OCI-M2 (cell line): ENCODE measurements around the gene CCDC54.
A peak's percentile ranks its signal among the peaks of the same experiment; 100 is the strongest.

Experiments
- DNase-seq: peaks from one replicate; lab custom pipeline; 2025; ENCODE audit not compliant: unreplicated experiment; lab: John Stamatoyannopoulos, UW

The CCDC54 gene

GRCh38 chr3:107392549-107393165 lies 15.4 kb downstream of the CCDC54 start:
- DNase-seq: no peak

DNA sequence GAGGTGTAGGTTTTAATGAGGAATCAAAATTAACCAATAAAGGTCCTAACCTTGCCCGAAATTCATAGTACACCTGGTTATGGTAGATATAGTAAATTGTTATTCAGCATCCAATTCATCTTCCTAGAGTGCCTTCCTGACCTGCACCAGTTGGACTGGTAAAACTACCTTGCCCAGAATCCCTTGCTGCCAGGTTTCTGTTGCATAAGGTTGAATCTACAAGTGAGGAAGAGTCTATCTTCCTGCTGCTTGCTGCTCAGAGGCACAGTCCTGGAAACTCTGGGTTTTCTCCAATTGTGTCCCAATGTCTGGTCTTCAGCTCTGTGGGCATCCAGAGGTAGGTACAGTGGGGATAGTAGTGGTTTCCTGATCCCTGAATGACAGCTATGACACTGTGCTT lies 17.3 kb downstream of the CCDC54 start:
- no peak for DNase-seq

- no peak for DNase-seq
These were observed 17.8 kb downstream of the CCDC54 start for GRCh38 chr3:107395066-107395465.

DNA sequence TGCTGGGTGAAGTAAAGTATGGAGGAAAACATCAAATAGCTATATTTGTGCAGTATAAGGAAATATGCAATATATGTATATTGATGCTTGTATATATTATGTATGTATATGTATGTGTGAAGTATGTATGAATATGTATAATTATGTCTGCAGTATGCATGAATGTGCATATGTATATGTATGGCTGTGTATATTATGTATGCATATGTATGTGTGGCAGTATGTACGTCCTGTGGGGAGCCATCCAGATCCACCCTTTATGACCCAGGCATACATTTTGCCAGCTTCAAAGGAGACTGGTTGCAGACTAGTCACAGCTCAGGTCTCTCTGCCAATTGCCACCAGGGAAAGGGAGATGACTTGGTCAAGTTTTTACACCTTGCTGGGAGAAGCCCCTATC lies 24.1 kb downstream of the CCDC54 start:
- DNase-seq: no peak

GRCh38 chr3:107402214-107402613 lies 25.0 kb downstream of the CCDC54 start:
- no peak for DNase-seq

DNA sequence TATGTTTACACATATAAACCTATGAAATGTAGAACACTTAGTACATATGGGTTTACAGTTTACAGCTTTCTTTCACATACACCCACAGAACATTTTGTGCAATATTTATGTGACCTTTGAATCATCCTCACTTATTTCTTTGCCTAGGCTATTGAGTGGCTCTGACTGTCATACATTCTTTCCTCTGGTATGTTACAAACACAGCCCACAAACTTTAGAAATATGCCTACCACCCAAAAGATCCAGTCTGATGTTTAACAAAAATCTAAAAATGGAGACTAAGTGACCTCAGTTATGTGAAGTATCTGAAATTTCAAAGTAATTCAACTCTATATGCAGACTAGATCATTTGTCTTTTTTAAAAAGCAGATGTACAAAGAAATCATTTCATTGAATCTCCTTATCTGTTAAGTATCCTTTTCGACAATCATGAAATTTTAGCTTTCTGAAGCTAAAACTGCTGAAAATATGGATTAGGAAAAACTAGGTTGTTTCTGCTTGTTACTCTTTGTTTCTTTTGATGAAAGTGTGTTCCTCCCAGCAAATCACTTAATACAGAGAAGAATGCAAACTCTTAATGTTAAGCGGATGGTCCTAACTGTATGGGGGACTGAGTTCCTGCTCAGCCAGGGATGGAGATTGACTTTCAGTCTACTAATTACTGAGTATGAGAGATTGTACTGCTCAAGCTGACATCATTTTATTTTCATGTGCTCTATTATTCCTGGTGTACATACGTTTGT lies 27.7 kb downstream of the CCDC54 start:
- no peak for DNase-seq

GRCh38 chr3:107407355-107407754 lies 30.1 kb downstream of the CCDC54 start:
- DNase-seq: no peak

DNA sequence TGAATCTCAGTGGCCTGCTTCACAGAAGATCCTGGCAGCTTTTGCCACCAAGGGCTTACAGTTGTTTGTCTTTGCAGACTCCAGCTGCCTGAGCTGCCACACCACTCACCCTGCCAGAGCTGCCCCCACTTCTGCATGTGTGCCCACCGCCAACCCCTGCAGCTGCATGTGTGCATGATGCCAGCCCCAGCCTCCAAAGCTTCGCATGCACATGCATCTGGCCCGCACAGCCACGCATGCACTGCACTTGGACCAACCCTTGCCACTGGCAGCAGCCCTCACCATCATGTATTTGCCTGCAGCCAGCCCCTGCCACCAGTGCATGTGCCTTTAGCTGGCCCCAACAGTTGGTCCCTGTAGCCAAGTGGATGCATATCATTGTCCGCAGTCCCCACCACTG lies 31.3 kb downstream of the CCDC54 start:
- DNase-seq: no peak

DNA sequence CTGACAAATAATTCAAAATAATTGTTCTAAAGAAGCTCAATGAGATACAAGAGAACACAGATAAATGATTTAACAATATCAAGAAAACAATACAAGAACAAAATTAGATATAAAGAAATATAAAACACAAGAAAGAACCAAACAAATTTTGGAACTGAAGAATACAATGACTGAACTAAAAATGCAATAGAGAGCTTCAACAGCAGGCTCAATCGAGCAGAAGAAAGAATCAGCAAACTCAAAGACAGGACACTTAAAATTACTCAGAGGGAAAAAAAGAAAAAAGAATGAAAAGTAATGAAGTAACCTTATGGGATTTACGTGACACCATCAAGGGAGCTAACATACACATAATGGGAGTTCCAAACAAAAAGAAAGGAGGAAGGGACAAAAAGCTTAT lies 32.1 kb downstream of the CCDC54 start:
- DNase-seq: no peak

- DNase-seq: no peak
These were observed 33.4 kb downstream of the CCDC54 start for GRCh38 chr3:107410606-107411005.

DNA sequence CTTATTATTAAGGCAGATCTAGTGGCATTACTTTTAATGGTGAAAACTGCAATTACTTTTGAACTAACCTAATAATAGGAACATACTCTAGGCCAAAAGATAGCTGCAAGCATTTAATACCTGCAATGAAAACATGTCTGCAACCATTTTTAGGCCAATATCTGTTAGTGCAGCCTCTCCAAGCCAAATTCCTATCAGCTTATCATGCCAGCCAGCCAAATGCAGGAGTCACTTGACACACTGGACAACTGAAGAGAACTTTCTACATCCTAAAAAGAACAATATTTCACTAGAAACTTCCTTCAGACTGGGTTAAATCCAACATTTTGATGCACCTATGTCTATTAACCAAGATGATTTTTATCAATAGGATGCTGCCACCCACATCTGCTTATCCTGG lies 33.8 kb downstream of the CCDC54 start:
- DNase-seq: no peak

DNA sequence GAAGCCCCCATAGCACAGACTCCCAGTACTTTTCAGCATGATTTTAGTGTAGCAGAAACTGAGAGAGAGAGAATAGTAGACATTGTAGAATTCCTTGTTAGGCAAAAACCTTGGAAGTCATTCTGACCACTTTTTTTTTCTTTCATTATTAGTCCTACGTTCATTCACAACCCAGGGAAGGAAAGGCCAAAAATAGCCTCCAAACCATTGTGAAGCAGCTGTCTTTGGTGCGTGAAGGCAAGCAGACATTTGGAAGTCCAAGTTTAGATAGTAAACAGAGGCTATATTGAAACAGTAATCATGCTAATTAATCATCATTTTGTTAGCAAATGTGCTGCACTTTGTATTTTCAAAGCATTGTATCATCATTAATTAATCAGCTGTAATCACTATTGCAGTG lies 34.5 kb downstream of the CCDC54 start:
- no peak for DNase-seq

DNA sequence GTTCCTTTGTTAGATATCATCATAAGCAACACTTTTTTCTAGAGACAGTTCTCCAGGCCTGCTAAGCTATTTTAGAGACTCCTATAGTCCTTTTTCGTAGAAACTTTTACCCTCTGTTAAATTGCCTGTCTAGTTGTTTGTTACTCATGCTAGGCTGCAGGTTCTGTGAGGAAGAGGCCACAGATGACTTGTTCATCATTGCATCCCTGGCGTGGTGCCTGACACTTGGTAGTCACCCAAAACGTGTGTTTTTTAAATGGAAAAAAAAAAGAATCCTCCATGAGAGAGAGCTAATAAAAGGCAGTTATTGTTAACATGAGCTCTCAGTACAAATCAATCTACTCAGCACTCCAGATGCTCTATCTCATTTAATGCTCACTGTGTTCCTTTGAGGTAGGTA lies 35.1 kb downstream of the CCDC54 start:
- no peak for DNase-seq

GRCh38 chr3:107413264-107413663 lies 36.0 kb downstream of the CCDC54 start:
- DNase-seq: no peak

- no peak for DNase-seq
These were observed 37.2 kb downstream of the CCDC54 start for GRCh38 chr3:107414325-107414964.

- DNase-seq: no peak
These were observed 38.9 kb downstream of the CCDC54 start for GRCh38 chr3:107416138-107416537.

DNA sequence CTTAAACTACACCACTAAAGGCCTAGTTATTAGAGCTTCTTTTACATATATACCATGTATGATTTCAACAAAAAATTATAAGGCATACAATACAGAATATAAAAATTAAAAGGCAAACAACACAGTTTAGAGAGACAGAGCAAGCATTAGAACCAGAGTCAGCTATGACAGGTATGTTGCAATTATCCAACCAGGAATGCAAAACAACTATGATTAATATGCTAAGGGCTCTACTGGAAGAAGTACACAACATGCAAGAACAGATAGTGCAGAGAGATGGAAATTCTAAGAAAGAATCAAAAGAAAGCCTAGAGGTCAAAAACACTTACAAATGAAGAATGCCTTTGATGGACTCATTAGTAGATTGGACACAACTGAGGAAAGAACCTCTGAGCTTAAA lies 39.6 kb downstream of the CCDC54 start:
- no peak for DNase-seq

DNA sequence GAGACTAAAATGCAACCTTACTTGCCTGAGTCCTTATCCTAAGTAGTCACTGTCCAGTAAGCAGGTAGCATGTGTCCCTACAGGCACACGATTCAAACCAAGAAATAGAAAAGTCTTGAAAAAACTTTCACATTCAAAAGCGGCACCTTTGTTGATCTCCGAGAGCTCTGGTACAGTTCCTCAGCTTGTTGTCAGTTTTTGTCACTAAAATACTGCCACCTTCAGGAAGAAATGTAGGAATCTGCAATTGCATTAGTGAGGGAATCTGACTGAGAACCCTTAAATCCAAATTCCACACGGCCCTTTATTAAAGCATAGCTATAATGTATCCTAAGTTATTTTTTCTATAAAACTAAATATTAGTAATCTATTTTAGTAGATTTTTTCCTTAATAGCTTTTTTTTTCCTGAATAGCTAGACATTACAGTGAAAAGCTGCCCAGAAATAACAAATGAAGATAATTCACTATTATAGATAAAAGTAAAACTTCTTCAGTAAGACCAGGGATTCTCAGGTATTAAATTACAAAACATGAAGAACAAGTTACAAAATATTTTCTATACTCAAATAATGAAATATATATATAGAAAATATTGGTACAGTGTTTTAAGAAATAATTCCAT lies 44.0 kb downstream of the CCDC54 start:
- peak; percentile 51 for DNase-seq

GRCh38 chr3:107421881-107422280 lies 44.6 kb downstream of the CCDC54 start:
- no peak for DNase-seq

DNA sequence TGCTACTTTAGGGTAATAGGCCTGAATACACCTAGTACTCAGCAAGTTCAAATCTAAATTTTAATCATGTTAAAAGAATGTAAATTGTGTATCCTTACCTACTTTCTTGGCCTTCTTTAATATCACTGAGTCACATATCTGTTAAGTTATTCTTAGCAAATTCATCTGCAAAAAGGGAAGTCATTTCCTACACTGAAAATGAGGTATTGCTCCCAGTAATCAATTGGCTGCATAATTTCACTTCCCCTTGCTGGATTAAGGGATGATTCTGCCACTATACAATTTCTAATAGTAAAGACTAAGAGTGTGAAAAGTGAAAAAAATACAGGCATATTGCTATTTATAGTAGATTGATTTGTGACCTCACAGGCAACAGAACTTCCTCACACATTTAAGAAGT lies 47.8 kb downstream of the CCDC54 start:
- DNase-seq: no peak

DNA sequence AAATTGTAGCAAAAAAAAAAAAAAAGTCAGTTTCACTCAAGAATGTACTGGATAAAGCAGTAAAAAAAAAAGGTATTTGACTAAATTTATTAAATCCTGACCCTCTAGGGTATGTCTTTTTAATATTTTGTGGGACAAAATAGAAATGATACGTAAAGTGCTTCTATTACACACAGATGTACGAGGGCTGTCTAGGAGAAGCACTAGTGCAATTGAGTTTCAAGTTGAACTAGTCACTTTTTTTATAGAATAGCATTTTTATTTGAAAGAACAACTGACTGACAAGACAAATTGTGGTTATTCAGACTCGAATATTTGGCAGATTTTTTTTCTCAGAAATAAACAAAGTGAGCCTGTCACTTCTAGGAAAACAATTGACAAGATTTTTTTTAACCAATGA lies 49.0 kb downstream of the CCDC54 start:
- no peak for DNase-seq
